Stimulated activated memory B cell treated with anti-CD40 and anti-IgM and Interleukin-4, amounts not matched to agents 10 μg/mL and 1 μg/mL and 100 μg/mL, for 72 hours (primary cell): ENCODE data around the gene ZNF761.
"Not testable (repeated sequence)": the region's sequence is repeated elsewhere in the genome, so short reads cannot be mapped to it uniquely, and the experiment has no call there.

ENCODE experiments used
- ATAC-seq: fragments of 150-1000 bp; cut with Tn5 transposase; 2 replicates; pipeline ENCODE4 v1.10.0; 2021
- H3K27ac Mint-ChIP-seq: one replicate; pipeline ENCODE4 v1.8.0; 2022; ENCODE audit warnings: mild to moderate bottlenecking, mixed read lengths
- H3K27me3 Mint-ChIP-seq: one replicate; pipeline ENCODE4 v1.8.0; 2022; ENCODE audit warnings: mixed read lengths
- H3K36me3 Mint-ChIP-seq: one replicate; pipeline ENCODE4 v1.8.0; 2022; ENCODE audit warnings: mixed read lengths
- H3K4me1 Mint-ChIP-seq: one replicate; pipeline ENCODE4 v1.8.0; 2022; ENCODE audit warnings: mixed read lengths
- H3K4me3 Mint-ChIP-seq: one replicate; pipeline ENCODE4 v1.8.0; 2022; ENCODE audit warnings: mild to moderate bottlenecking, moderate library complexity, mixed read lengths
- H3K9me3 Mint-ChIP-seq: one replicate; pipeline ENCODE4 v1.8.0; 2022; ENCODE audit warnings: mixed read lengths

Gene ZNF761

GRCh38 chr19:53475470-53475869, 43.7 kb downstream of the ZNF761 start:
- not testable (repeated sequence) for H3K27ac Mint-ChIP-seq, ATAC-seq, H3K4me3 Mint-ChIP-seq, H3K4me1 Mint-ChIP-seq, H3K27me3 Mint-ChIP-seq
- Mint-ChIP-seq H3K36me3 (peaks cover 93% of the 10 kb centered on the region), H3K9me3 (peaks cover 14% of the 10 kb centered on the region)

- ATAC-seq, H3K27ac Mint-ChIP-seq, H3K4me3 Mint-ChIP-seq, H3K4me1 Mint-ChIP-seq, H3K27me3 Mint-ChIP-seq: not testable (repeated sequence)
- Mint-ChIP-seq H3K9me3 (peaks cover 25% of the 10 kb centered on the region), H3K36me3 (peaks cover 98% of the 10 kb centered on the region)
Measured at GRCh38 chr19:53483751-53484150, 52.0 kb downstream of the ZNF761 start.

- Mint-ChIP-seq H3K36me3 (peaks cover 93% of the 10 kb centered on the region), H3K9me3 (peaks cover 24% of the 10 kb centered on the region), H3K4me3 (no peak overlapping the region), H3K4me1 (no peaks in the 10 kb centered on the region), H3K27ac (no peak overlapping the region), H3K27me3 (no peaks in the 10 kb centered on the region)
- no peak for ATAC-seq
Measured at GRCh38 chr19:53485046-53486004, 53.5 kb downstream of the ZNF761 start.

- Mint-ChIP-seq H3K27me3 (no peaks in the 10 kb centered on the region), H3K9me3 (peaks cover 42% of the 10 kb centered on the region), H3K4me1 (no peaks in the 10 kb centered on the region), H3K4me3 (no peak overlapping the region), H3K36me3 (peaks cover 72% of the 10 kb centered on the region), H3K27ac (no peak overlapping the region)
- no peak for ATAC-seq
Measured at GRCh38 chr19:53492153-53492552, 60.4 kb downstream of the ZNF761 start.

- Mint-ChIP-seq H3K9me3 (peaks cover 31% of the 10 kb centered on the region), H3K36me3 (peaks cover 25% of the 10 kb centered on the region)
- not testable (repeated sequence) for ATAC-seq, H3K4me1 Mint-ChIP-seq, H3K27ac Mint-ChIP-seq, H3K27me3 Mint-ChIP-seq, H3K4me3 Mint-ChIP-seq
Measured at GRCh38 chr19:53497311-53498023, 65.7 kb downstream of the ZNF761 start.

- not testable (repeated sequence) for H3K4me1 Mint-ChIP-seq, H3K4me3 Mint-ChIP-seq, H3K27me3 Mint-ChIP-seq, ATAC-seq, H3K27ac Mint-ChIP-seq
- peaks cover 26% of the 10 kb centered on the region for H3K9me3 Mint-ChIP-seq
- peaks cover 21% of the 10 kb centered on the region for H3K36me3 Mint-ChIP-seq
Measured at GRCh38 chr19:53498024-53498395, 66.2 kb downstream of the ZNF761 start.

- Mint-ChIP-seq H3K27me3 (peaks cover 11% of the 10 kb centered on the region), H3K9me3 (peaks cover 16% of the 10 kb centered on the region)
- H3K4me1 Mint-ChIP-seq, ATAC-seq, H3K27ac Mint-ChIP-seq, H3K36me3 Mint-ChIP-seq, H3K4me3 Mint-ChIP-seq: not testable (repeated sequence)
Measured at GRCh38 chr19:53503151-53503550, 71.4 kb downstream of the ZNF761 start.

- H3K9me3 Mint-ChIP-seq, result peaks cover 12% of the 10 kb centered on the region
- not testable (repeated sequence) for H3K4me3 Mint-ChIP-seq, H3K27ac Mint-ChIP-seq
Measured at GRCh38 chr19:53503671-53504364, 72.0 kb downstream of the ZNF761 start.

GRCh38 chr19:53504365-53504703, 72.5 kb downstream of the ZNF761 start:
- H3K4me1 Mint-ChIP-seq, ATAC-seq, H3K27ac Mint-ChIP-seq, H3K36me3 Mint-ChIP-seq, H3K4me3 Mint-ChIP-seq: not testable (repeated sequence)
- peaks cover 10% of the 10 kb centered on the region for H3K9me3 Mint-ChIP-seq
- peaks cover 18% of the 10 kb centered on the region for H3K27me3 Mint-ChIP-seq

More at GRCh38 chr19:53503671-53504364, 72.0 kb downstream of the ZNF761 start:
- not testable (repeated sequence) for ATAC-seq, H3K4me1 Mint-ChIP-seq, H3K36me3 Mint-ChIP-seq
- peaks cover 13% of the 10 kb centered on the region for H3K27me3 Mint-ChIP-seq

- Mint-ChIP-seq H3K4me1 (no peaks in the 10 kb centered on the region), H3K9me3 (peaks cover 11% of the 10 kb centered on the region), H3K27me3 (peaks cover 22% of the 10 kb centered on the region), H3K27ac (no peak overlapping the region), H3K4me3 (no peak overlapping the region), H3K36me3 (no peaks in the 10 kb centered on the region)
- no peak for ATAC-seq
Measured at GRCh38 chr19:53504885-53505284, 73.1 kb downstream of the ZNF761 start.

GRCh38 chr19:53506728-53507127, 74.9 kb downstream of the ZNF761 start:
- no peaks in the 10 kb centered on the region for H3K4me1 Mint-ChIP-seq
- H3K27me3 Mint-ChIP-seq, result peaks cover 22% of the 10 kb centered on the region
- no peak overlapping the region for H3K4me3 Mint-ChIP-seq
- H3K27ac Mint-ChIP-seq, result no peak overlapping the region
- ATAC-seq, result no peak
- H3K9me3 Mint-ChIP-seq, result peaks cover 8% of the 10 kb centered on the region
- H3K36me3 Mint-ChIP-seq, result no peaks in the 10 kb centered on the region
